ENCODE data around the gene CFAP45. TPM values are rescaled to one million over a fixed set of nuclear protein-coding genes. Genes with fewer than 3 reads are reported as not detected.

The CFAP45 gene
- total RNA-seq, 4 donors from 2014 or later = 0.17 to 0.32 TPM; not detected in 2

GRCh38 chr1:159920651-159921050, 20.7 kb upstream of the CFAP45 start:
- DNase-seq (ENCODE audit: extremely low spot score) = no peak
- H3K4me1 ChIP-seq = peaks cover 60 to 85% (median 80%) of the 10 kb centered on the region in 4 donors
- H3K27ac ChIP-seq (replicated peaks in 1 of 4) = peak overlapping the region in 2 of 4 donors; percentile 40 to 90
- H3K27me3 ChIP-seq = no peaks in the 10 kb centered on the region
- intact Hi-C loops (cut with DNase I) = no loop called here
- H3K9me3 ChIP-seq = no peaks in the 10 kb centered on the region
- no peak for TF ChIP-seq EP300 (IDR thresholded peaks at IDR 0.05)
- TF ChIP-seq POLR2A (IDR thresholded peaks at IDR 0.05; ENCODE audit: low read depth) = no peak
- no peak for TF ChIP-seq POLR2AphosphoS5 (IDR thresholded peaks at IDR 0.05)
- no peak for TF ChIP-seq CTCF (IDR thresholded peaks at IDR 0.05)
- WGBS = 75% methylated on average over 1 of the region's 1 CpG
- peaks cover 31 to 50% (median 43%) of the 10 kb centered on the region in 4 donors for H3K36me3 ChIP-seq
- no peak overlapping the region for H3K4me3 ChIP-seq

- Histone ChIP-seq H3K4me1 (peaks cover 60 to 87% (median 80%) of the 10 kb centered on the region in 4 donors), H3K27ac (replicated peaks in 1 of 4) (peak overlapping the region in 2 of 4 donors; percentile 40 to 90), H3K4me3 (no peak overlapping the region), H3K27me3 (no peaks in the 10 kb centered on the region), H3K9me3 (no peaks in the 10 kb centered on the region), H3K36me3 (peaks cover 31 to 54% (median 44%) of the 10 kb centered on the region in 4 donors)
- DNase-seq (ENCODE audit: extremely low spot score) = no peak
- intact Hi-C loops (cut with DNase I) = no loop called here
- WGBS = 95% methylated on average over 10 of the region's 10 CpGs
- no peak for TF ChIP-seq EP300 (IDR thresholded peaks at IDR 0.05)
- no peak for TF ChIP-seq POLR2A (IDR thresholded peaks at IDR 0.05; ENCODE audit: low read depth)
- TF ChIP-seq CTCF (IDR thresholded peaks at IDR 0.05) = no peak
- TF ChIP-seq POLR2AphosphoS5 (IDR thresholded peaks at IDR 0.05) = no peak
Measured at GRCh38 chr1:159920202-159920601, 20.2 kb upstream of the CFAP45 start.

DNA sequence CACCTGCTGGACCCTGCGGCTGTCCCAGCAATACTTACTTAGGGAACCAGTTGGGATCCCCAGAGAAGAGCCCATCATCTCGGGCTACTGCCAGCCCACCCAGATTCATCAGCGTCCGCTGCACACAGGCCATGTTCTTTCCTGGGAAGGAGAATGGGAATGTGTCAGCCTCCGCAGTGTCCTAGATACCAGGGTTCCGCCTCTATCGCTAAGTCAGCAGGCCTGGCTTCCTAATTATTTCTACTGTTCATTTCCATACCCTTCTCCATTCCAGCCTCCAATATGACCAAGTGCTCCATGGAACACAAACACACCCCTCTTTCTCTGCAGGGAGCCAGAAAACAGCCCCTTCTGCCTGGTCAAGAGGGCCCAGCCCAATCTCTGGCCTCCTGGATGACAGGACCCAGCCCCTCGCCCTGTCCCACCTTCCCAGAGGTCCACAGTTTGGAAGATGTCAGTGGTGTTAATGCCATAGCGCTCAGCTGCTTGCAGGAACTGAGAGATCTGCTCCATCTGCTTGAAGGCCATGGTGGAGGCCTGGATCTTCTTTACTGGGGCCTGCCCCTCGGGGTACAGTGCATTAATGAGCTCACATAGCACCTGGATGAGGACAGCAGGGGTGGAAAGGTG, 19.4 kb upstream of the CFAP45 start:
- Histone ChIP-seq H3K4me3 (no peak overlapping the region), H3K27me3 (no peaks in the 10 kb centered on the region), H3K9me3 (no peaks in the 10 kb centered on the region), H3K4me1 (peaks cover 60 to 87% (median 80%) of the 10 kb centered on the region in 4 donors), H3K27ac (replicated peaks in 1 of 4) (peak overlapping the region in 2 of 4 donors; percentile 20 to 23), H3K36me3 (peaks cover 31 to 55% (median 44%) of the 10 kb centered on the region in 4 donors)
- TF ChIP-seq POLR2AphosphoS5 (IDR thresholded peaks at IDR 0.05) = no peak
- no peak for TF ChIP-seq EP300 (IDR thresholded peaks at IDR 0.05)
- no peak for TF ChIP-seq POLR2A (IDR thresholded peaks at IDR 0.05; ENCODE audit: low read depth)
- TF ChIP-seq CTCF (IDR thresholded peaks at IDR 0.05) = no peak
- no peak for DNase-seq (ENCODE audit: extremely low spot score)
- intact Hi-C loops (cut with DNase I) = no loop called here
- 91% methylated on average over 10 of the region's 10 CpGs for WGBS

DNA sequence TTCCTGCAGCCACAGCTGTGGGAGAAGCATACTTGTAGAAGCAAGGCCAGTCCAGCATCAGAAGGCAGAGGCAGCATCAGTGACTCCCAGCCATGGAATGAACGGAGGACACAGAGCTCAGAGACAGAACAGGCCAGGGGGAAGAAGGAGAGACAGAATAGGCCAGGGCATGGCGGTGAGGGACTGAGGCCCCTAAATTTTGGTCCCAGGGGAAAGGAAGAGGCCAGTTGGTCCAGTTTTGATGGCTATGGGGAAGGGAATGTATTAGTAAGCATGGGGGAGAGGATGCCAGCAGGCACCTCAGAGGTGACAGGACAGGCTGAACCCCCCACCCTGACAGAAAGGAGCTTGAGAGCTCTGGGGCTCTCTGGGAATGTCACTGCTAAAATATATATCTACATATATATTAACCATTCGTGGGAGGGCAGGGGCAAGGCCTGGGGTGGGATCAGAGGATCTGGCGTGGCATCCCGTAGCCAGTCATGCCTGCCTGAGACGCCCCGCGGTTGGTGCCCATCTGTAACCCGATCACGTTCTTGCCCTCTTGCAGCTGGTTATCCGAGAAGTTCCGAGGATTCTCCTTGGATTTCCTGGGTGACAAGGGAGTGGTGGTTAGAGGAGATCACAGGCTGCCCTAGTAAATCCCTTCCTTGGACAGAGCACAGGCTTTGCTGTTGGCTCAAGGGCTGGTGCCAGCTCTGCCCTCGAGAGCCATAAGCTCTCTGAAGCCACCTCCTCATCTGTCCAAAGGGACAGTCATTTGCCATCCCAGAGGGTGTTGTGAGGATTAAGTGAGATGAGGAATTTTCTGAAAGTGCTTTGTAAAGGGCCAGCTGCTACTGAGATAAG, 18.6 kb upstream of the CFAP45 start:
- Histone ChIP-seq H3K27me3 (no peaks in the 10 kb centered on the region), H3K4me3 (no peak overlapping the region), H3K9me3 (no peaks in the 10 kb centered on the region), H3K4me1 (peaks cover 60 to 84% (median 77%) of the 10 kb centered on the region in 4 donors), H3K27ac (replicated peaks in 1 of 4) (peak overlapping the region in 1 of 4 donors; percentile 20), H3K36me3 (peaks cover 31 to 55% (median 44%) of the 10 kb centered on the region in 4 donors)
- DNase-seq (ENCODE audit: extremely low spot score) = no peak
- intact Hi-C loops (cut with DNase I) = no loop called here
- no peak for TF ChIP-seq POLR2AphosphoS5 (IDR thresholded peaks at IDR 0.05)
- no peak for TF ChIP-seq EP300 (IDR thresholded peaks at IDR 0.05)
- no peak for TF ChIP-seq CTCF (IDR thresholded peaks at IDR 0.05)
- no peak for TF ChIP-seq POLR2A (IDR thresholded peaks at IDR 0.05; ENCODE audit: low read depth)
- 90% methylated on average over 12 of the region's 13 CpGs for WGBS
